ENCODE measurements around the gene TMEM115. TPM values are rescaled to one million over a fixed set of nuclear protein-coding genes. Genes with fewer than 3 reads are reported as not detected.

TMEM115 gene
- total and polyA plus RNA-seq, 8 donors = 13.8 to 29.2 (median 16.8) TPM

DNA sequence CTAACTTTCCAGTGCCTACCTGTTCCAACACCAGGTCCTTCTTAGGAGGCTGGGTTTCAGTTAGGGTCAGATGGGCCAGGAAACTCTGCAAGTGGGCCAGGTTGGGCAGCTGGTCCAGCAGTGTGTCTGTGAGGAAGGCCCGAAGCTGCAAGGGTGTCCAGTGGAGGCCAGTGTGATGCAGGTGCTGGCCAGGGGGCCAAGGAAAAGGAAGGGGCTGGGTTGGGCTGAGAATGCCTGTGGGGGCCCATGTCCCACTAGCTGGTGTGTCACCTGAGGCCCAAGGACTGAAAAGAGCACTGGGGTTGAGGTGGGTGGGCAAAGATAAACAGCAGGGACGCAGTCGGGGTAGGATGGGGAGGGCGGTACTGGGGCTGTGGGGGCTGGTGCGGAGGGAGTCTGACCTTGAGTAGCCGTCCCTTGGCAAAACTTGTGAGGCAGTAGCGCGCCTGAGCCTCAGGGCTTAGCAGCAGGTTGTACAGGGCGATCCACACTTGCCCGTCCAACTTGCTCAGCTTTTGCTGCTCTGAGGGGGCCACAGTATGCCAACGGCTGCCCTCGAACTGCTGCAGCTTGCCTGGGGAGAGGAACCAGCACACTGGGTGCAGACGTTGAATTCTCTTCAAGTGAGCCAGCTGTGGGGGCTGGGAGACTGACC, 17.2 kb downstream of the TMEM115 start:
- FAIRE-seq (no peak), DNase-seq (no peak), ATAC-seq (no peak)
- H3K27ac ChIP-seq = no peak overlapping the region
- peaks cover 0 to 11% (median 9%) of the 10 kb centered on the region in 3 donors for H3K4me1 ChIP-seq
- no peak overlapping the region for H3K4me3 ChIP-seq
- no peaks in the 10 kb centered on the region for H3K36me3 ChIP-seq
- intact Hi-C loops (cut with DNase I) = loop anchor here in 1 of 3 donors (10.0 kb wide), 1 partner anchor 213 kb away; no protein-coding TSS in a partner anchor
- no peaks in the 10 kb centered on the region for H3K9me3 ChIP-seq
- 89 to 91% methylated on average over 13 of the region's 13 CpGs for WGBS, 2 donors
- TF ChIP-seq, protein P1, sequence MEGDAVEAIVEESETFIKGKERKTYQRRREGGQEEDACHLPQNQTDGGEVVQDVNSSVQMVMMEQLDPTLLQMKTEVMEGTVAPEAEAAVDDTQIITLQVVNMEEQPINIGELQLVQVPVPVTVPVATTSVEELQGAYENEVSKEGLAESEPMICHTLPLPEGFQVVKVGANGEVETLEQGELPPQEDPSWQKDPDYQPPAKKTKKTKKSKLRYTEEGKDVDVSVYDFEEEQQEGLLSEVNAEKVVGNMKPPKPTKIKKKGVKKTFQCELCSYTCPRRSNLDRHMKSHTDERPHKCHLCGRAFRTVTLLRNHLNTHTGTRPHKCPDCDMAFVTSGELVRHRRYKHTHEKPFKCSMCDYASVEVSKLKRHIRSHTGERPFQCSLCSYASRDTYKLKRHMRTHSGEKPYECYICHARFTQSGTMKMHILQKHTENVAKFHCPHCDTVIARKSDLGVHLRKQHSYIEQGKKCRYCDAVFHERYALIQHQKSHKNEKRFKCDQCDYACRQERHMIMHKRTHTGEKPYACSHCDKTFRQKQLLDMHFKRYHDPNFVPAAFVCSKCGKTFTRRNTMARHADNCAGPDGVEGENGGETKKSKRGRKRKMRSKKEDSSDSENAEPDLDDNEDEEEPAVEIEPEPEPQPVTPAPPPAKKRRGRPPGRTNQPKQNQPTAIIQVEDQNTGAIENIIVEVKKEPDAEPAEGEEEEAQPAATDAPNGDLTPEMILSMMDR (IDR thresholded peaks at IDR 0.05) = no peak
- H3K27me3 ChIP-seq = no peaks in the 10 kb centered on the region

- TF ChIP-seq, protein P1 (IDR thresholded peaks at IDR 0.05) = no peak
- FAIRE-seq (no peak), ATAC-seq (no peak), DNase-seq (peak in 1 of 6 donors; percentile 37)
- 90 to 95% methylated on average over 9 of the region's 9 CpGs for WGBS, 2 donors
- H3K4me1 ChIP-seq = peaks cover 0 to 9% (median 8%) of the 10 kb centered on the region in 3 donors
- no peaks in the 10 kb centered on the region for H3K9me3 ChIP-seq
- H3K4me3 ChIP-seq = no peak overlapping the region
- H3K27ac ChIP-seq = no peak overlapping the region
- intact Hi-C loops (cut with DNase I) = loop anchor here in 1 of 3 donors (10.0 kb wide), 1 partner anchor 213 kb away; no protein-coding TSS in a partner anchor
- H3K36me3 ChIP-seq = no peaks in the 10 kb centered on the region
- H3K27me3 ChIP-seq = no peaks in the 10 kb centered on the region
These were observed 17.8 kb downstream of the TMEM115 start for GRCh38 chr3:50341537-50341936.

- FAIRE-seq (no peak), ATAC-seq (peak in 1 of 4 donors; percentile 11), DNase-seq (peak in 4 of 6 donors; percentile 32 to 78 (median 69))
- TF ChIP-seq, protein P1 (IDR thresholded peaks at IDR 0.05) = no peak
- intact Hi-C loops (cut with DNase I) = loop anchor here in 1 of 3 donors (10.0 kb wide), 1 partner anchor 214 kb away; no protein-coding TSS in a partner anchor
- Histone ChIP-seq H3K4me1 (peaks cover 0 to 15% (median 9%) of the 10 kb centered on the region in 3 donors), H3K36me3 (no peaks in the 10 kb centered on the region), H3K27me3 (no peaks in the 10 kb centered on the region), H3K27ac (peak within 1 kb of the TSS in 3 of 4 donors; percentile 16 to 60 (median 55)), H3K9me3 (no peaks in the 10 kb centered on the region), H3K4me3 (peak within 1 kb of the TSS in 3 of 4 donors; percentile 8 to 72 (median 23))
- WGBS, 2 donors = 33 to 42% methylated on average over 66 to 85 of the region's 85 CpGs
These were observed 18.6 kb downstream of the TMEM115 start, which contains the start of gene RASSF1 for GRCh38 chr3:50340448-50341329. Gene RASSF1, minus strand, starts transcription at chr3:50340836. Its CDS starts 31 bp downstream, at chr3:50340805.

- no peaks in the 10 kb centered on the region for H3K36me3 ChIP-seq
- WGBS, 2 donors = 72 to 75% methylated on average over 9 of the region's 9 CpGs
- intact Hi-C loops (cut with DNase I) = loop anchor here in 1 of 3 donors (10.0 kb wide), 1 partner anchor 215 kb away; no protein-coding TSS in a partner anchor
- H3K27ac ChIP-seq = peak overlapping the region in 3 of 4 donors; percentile 16 to 60 (median 55)
- peak overlapping the region in 2 of 4 donors; percentile 23 to 72 for H3K4me3 ChIP-seq
- no peaks in the 10 kb centered on the region for H3K9me3 ChIP-seq
- no peak for ATAC-seq
- FAIRE-seq = no peak
- H3K4me1 ChIP-seq = peaks cover 0 to 21% (median 12%) of the 10 kb centered on the region in 3 donors
- TF ChIP-seq, protein P1 (IDR thresholded peaks at IDR 0.05) = no peak
- no peaks in the 10 kb centered on the region for H3K27me3 ChIP-seq
- DNase-seq = no peak
These were observed 19.2 kb downstream of the TMEM115 start for GRCh38 chr3:50340147-50340447.
